Activated T-helper 9 cell treated with anti-CD3 and anti-CD28 coated beads, Interleukin-2, amount 50 U/mL, for 16 hours (primary cell): Measurements from ENCODE around the gene MEGF8.
"Not testable (repeated sequence)": the region's sequence is repeated elsewhere in the genome, so short reads cannot be mapped to it uniquely, and the experiment has no call there.

ENCODE experiments used
- DNase-seq: peaks from one replicate; pipeline ENCODE4 v3.0.0-alpha.2; 2020; ENCODE audit warnings: low read depth

Gene MEGF8

DNA sequence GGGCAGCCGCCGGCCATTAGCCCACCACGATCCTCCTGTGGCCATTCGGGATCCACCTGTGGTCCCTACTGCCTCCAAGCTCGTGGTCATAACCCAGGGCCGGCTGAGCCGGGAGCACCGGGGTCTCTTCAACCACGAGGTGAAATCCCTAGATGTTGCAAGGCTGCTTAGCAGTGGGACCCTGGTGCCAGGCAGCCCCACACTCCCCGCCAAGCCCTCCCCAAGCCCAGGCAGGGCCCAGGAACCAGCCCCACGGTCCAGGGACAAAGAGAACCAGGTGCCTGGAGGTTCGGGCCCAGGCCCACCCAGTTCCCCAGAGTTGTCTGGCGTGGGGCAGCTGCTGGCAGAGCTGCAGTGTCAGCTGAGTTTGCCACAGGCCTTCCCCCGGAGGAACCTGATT lies 15.7 kb upstream of the MEGF8 start:
- DNase-seq: no peak

- no peak for DNase-seq
Observed at GRCh38 chr19:42311657-42312056, 13.8 kb upstream of the MEGF8 start.

DNA sequence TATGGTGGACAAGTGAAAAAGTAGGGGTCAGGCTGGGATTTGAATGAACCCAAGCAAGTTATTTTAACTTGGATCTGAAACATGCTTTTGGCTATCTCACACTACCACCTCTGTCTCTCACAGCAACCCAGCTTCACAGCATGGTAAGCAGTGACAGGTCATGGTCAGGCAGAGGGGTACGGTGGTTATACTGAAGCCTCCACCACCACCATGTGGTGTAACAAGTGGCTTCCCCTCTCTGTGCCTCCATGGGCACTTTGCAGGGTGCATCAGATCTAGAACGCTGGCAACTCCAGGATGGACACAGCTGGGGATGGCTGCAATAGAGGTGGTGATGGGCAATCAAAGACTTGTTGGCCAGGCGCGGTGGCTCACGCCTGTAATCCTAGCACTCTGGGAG lies 13.1 kb upstream of the MEGF8 start:
- DNase-seq: no peak

DNA sequence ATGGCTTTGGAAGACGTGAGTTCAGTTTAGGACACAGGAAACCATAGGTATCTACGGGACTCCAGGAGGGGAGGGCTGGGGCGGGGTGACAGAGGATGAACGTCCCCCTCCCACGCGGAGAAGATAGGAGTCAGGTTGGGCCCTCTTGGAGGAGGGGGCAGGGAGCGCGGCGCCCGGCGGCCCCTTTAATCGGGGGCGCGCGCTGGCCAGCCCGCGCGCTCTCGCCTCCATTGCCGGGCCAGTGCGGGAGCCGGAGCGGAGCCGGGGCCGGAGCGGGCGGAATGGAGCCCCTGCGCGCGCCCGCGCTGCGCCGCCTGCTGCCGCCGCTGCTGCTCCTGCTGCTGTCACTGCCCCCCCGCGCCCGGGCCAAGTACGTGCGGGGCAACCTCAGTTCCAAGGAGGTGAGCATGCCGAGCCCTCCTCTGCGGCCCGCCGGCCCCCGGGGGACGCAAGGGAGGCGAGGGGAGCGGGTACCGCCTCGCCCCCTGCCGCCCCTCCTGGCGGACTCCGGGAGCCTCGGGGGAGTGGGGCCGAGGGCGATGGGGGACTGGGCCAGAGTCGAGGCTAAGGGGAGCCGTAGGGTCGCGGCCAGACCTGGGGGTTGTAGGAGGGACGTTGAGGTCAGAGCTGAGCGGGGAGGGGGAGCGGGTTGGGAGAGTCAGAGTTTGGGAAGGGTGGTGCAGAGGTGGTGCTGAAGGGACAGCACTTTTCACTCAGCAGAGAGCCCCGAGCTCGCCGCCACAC lies 12.2 kb upstream of the MEGF8 start, which contains the start of gene TMEM145:
TSS of gene TMEM145 (plus strand) at position 214 of the 744 bp plus-strand sequence. CDS start at position 282, 68 bp downstream.
- DNase-seq: no peak

- DNase-seq: no peak
Observed at GRCh38 chr19:42313840-42314755, 11.3 kb upstream of the MEGF8 start.

- no peak for DNase-seq
Observed at GRCh38 chr19:42315024-42315423, 10.4 kb upstream of the MEGF8 start.

- no peak for DNase-seq
Observed at GRCh38 chr19:42316223-42317211, 8.9 kb upstream of the MEGF8 start.

GRCh38 chr19:42317535-42317934 lies 7.9 kb upstream of the MEGF8 start:
- no peak for DNase-seq

GRCh38 chr19:42322305-42322704 lies 3.1 kb upstream of the MEGF8 start:
- no peak for DNase-seq

GRCh38 chr19:42323473-42323851 lies 2.0 kb upstream of the MEGF8 start:
- DNase-seq: no peak

DNA sequence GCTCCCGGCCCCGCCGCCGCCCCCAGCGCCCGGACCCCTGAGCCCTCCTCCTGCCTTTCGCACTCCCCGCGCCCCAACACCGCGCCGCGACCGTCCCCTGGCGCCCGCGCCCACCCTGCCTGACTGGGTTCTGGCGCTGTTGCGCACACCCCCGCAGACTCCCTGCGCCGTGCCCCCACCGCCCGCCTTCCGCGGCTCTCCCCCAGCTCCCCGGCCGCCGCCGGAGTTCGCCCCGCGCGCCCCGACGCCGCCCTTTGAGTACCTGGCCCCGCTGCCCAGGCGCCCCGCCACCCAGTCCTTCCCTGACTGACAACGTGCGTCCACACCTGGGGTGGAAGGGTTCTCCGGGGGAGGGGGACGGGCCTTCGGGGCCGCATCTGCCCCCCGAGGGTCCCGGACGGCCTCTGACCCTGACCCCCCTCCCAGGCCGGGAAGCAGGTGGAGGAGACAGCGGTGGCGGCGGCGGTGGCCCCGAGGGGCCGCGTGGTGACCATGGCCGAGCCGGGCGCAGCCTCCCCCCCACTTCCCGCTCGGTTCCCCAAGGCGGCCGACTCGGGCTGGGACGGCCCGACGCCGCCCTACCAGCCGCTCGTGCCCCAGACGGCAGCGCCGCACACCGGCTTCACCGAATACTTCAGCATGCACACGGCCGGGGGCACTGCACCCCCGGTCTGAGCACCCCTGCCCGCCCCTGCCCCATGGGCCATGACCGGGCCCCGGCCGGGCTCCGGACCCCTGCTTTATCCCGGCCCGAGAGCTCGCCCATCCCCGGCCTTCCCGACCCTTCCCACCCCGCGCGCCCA lies 1.4 kb upstream of the MEGF8 start:
- DNase-seq: no peak

GRCh38 chr19:42324655-42325307 lies 654 bp upstream of the MEGF8 start:
- no peak for DNase-seq

DNA sequence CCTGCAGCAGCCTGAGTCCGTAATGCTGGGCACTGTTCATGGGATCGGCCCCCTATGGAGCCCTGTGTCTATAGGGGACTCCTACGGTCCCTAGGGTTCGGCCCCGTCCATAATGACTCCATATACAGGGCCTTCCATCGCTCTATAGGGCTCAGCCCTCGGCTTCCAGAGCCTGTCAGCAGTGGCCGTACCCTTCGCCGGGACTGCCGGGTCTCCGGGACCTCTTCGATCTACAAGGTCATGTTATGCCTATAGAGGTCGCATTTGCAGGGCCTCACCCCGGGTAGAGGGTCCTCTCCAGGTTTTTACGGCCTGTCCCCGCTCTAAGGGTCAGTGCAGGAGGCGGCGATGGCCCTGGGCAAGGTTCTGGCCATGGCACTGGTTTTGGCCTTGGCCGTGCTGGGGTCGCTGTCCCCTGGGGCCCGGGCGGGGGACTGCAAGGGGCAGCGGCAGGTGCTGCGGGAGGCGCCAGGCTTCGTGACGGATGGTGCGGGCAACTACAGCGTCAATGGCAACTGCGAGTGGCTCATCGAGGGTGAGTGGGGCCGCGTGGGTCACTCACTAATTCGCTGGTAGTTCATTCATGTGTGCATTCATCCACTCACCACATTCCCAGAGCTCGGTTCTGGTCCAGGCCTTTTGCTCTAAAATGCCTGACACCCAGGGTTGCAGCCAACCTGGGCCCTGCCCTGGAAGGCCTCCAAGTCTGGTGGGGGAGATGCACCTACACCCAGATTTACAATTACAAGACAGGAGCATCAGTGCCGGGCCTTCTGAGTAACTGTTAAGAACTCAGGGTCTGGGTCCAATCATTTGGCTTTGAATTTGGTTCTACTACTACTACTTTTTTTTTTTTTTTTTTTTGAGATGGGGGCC lies 699 bp downstream of the MEGF8 start:
- DNase-seq: no peak

DNA sequence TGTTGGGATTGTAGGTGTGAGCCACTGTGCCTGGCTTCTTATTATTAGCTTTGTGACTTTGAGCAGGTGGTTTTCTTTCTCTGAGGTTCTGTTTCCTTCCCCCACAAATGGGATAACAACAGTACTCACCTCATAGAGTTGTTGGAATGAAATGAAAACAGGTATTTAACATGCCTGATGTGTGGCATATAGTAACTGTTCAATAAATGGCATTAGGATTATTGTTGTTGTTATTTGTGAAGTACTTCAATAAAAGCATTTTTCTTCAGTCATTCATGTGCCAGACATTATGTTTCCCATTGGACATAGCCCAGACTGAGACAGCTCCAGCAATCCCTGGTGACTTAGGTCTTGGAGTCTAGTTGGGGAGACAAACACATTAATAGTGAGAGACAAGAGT lies 1.5 kb downstream of the MEGF8 start:
- no peak for DNase-seq

GRCh38 chr19:42327381-42327780 lies 1.9 kb downstream of the MEGF8 start:
- no peak for DNase-seq

GRCh38 chr19:42328106-42328505 lies 2.7 kb downstream of the MEGF8 start:
- DNase-seq: no peak

DNA sequence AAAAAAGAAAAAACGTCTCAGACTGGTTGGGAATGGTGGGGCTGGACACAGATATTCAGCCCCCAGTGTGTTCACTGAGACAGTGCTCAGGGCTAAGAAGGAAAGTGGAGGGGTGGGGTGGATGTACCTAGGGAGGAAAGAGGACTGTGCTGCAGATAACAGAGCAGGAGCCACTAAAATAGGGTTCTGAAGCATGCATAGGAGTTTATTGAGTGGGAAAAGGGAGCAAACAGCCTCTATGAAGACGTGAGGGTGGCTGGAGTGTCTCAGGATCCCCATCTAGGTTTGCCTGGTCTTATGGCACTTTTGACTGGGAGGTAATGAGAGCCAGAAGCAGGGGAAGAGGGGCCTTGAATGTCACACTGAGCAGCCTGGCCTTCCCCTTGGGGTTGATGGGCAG lies 3.4 kb downstream of the MEGF8 start:
- no peak for DNase-seq

GRCh38 chr19:42330241-42330711 lies 4.8 kb downstream of the MEGF8 start:
- no peak for DNase-seq

- not testable (repeated sequence) for DNase-seq
Observed at GRCh38 chr19:42331333-42331732, 5.9 kb downstream of the MEGF8 start.
